ENCODE data around the gene KPNA1. TPM values are rescaled to one million over a fixed set of nuclear protein-coding genes. Genes with fewer than 3 reads are reported as not detected.

The KPNA1 gene
- total and polyA plus RNA-seq, 2 of the 13 experiments (the other 11 are each of a cell fraction or from before 2014, with no cell fraction given), result 15.4 to 30.0 TPM

GRCh38 chr3:122564155-122564912 is 49.6 kb upstream of the KPNA1 start, which contains the start of the genes DTX3L and PARP9 (continued):
- TF ChIP-seq ELF3 (CRISPR knock-in tag; IDR thresholded peaks at IDR 0.05) (peak; percentile 20; the same call in 1 of the 2 replicates), JARID2 (CRISPR knock-in tag; IDR thresholded peaks at IDR 0.05; ENCODE audit: insufficient replicate concordance) (no peak), SMARCC2 (IDR thresholded peaks at IDR 0.05) (no peak), ZNF580 (CRISPR knock-in tag; IDR thresholded peaks at IDR 0.05; ENCODE audit: borderline replicate concordance, low read depth) (peak; percentile 67; the same call in 1 of the 2 replicates), ZSCAN25 (CRISPR knock-in tag; IDR thresholded peaks at IDR 0.05) (no peak; the same call in 1 of the 2 replicates), SP2 (CRISPR knock-in tag; IDR thresholded peaks at IDR 0.05) (peak; percentile 39; the same call in 1 of the 2 replicates), FOXK2 (IDR thresholded peaks at IDR 0.05) (no peak), PHF21A (CRISPR knock-in tag; IDR thresholded peaks at IDR 0.05) (no peak), TIGD3 (CRISPR knock-in tag; IDR thresholded peaks at IDR 0.05; ENCODE audit: borderline replicate concordance) (no peak), NCOR1 (IDR thresholded peaks at IDR 0.05; ENCODE audit: borderline replicate concordance, low read length) (no peak; the same call in 1 of the 2 replicates), RARA (CRISPR knock-in tag; IDR thresholded peaks at IDR 0.05) (peak; percentile 63; the same call in 1 of the 2 replicates), CCAR2 (optimal IDR thresholded peaks at IDR 0.05; ENCODE audit: low read depth, low read length) (no peak), MIER2 (CRISPR knock-in tag; IDR thresholded peaks at IDR 0.05) (no peak), KLF13 (CRISPR knock-in tag; IDR thresholded peaks at IDR 0.05) (peak; percentile 49; the same call in 1 of the 2 replicates), PRDM4 (CRISPR knock-in tag; IDR thresholded peaks at IDR 0.05; ENCODE audit: borderline replicate concordance) (no peak), FIP1L1 (IDR thresholded peaks at IDR 0.05; ENCODE audit: borderline replicate concordance, insufficient read depth, low read depth, low read length) (no peak), MNT (IDR thresholded peaks at IDR 0.05) (no peak), ZNF30 (CRISPR knock-in tag; IDR thresholded peaks at IDR 0.05) (no peak), ERF (CRISPR knock-in tag; IDR thresholded peaks at IDR 0.05) (peak; percentile 75; the same call in 1 of the 2 replicates), SMAD1 (CRISPR knock-in tag; IDR thresholded peaks at IDR 0.05; ENCODE audit: borderline replicate concordance, low read depth) (peak; percentile 71), ZNF781 (CRISPR knock-in tag; IDR thresholded peaks at IDR 0.05; ENCODE audit: borderline replicate concordance, not compliant biosample characterization) (no peak), SKI (IDR thresholded peaks at IDR 0.05; ENCODE audit: partially characterized antibody) (peak; percentile 54), HNF4A (CRISPR knock-in tag; IDR thresholded peaks at IDR 0.05) (peak; percentile 36; the same call in 1 of the 2 replicates), IRF2 (CRISPR knock-in tag; IDR thresholded peaks at IDR 0.05) (peak; percentile 100), ZNF572 (CRISPR knock-in tag; IDR thresholded peaks at IDR 0.05) (0 out of 2 replicates have a peak, but pooled peaks have one; percentile 29), ZNF672 (CRISPR knock-in tag; IDR thresholded peaks at IDR 0.05) (no peak)

Measured in HepG2 (cell line).